Measurements from ENCODE around the gene C14orf93.

C14orf93 gene

GRCh38 chr14:23009939-23010726, at the start of gene C14orf93:
C14orf93 (minus strand) TSS chr14:23010143; CDS start chr14:22999023, 11,120 bp downstream.
- H3K9me3 ChIP-seq (ENCODE audit: control insufficient read depth, insufficient read depth, low read length), result no peaks in the 10 kb centered on the region
- peaks cover 5% of the 10 kb centered on the region; the same call in 1 of the 2 replicates for H3K4me1 ChIP-seq (ENCODE audit: insufficient read depth, low read length)
- H3K36me3 ChIP-seq (ENCODE audit: insufficient read depth, low read length), result no peaks in the 10 kb centered on the region
- peak within 1 kb of the TSS; percentile 74 for H3K9ac ChIP-seq (ENCODE audit: low read depth, low read length)

- H3K4me1 ChIP-seq (ENCODE audit: insufficient read depth, low read length), result peaks cover 7% of the 10 kb centered on the region; the same call in 1 of the 2 replicates
- H3K36me3 ChIP-seq (ENCODE audit: insufficient read depth, low read length), result peaks cover 31% of the 10 kb centered on the region
- no peak overlapping the region for H3K9ac ChIP-seq (ENCODE audit: low read depth, low read length)
- H3K9me3 ChIP-seq (ENCODE audit: control insufficient read depth, insufficient read depth, low read length), result no peaks in the 10 kb centered on the region
Measured at GRCh38 chr14:23058654-23059504, 48.9 kb upstream of the C14orf93 start.

GRCh38 chr14:23057757-23058653, 48.1 kb upstream of the C14orf93 start:
- Histone ChIP-seq H3K4me1 (ENCODE audit: insufficient read depth, low read length) (peaks cover 7% of the 10 kb centered on the region; the same call in 1 of the 2 replicates), H3K9ac (ENCODE audit: low read depth, low read length) (peak overlapping the region; percentile 71), H3K36me3 (ENCODE audit: insufficient read depth, low read length) (peaks cover 23% of the 10 kb centered on the region), H3K9me3 (ENCODE audit: control insufficient read depth, insufficient read depth, low read length) (no peaks in the 10 kb centered on the region)

- peak within 1 kb of the TSS; percentile 71 for H3K9ac ChIP-seq (ENCODE audit: low read depth, low read length)
- peaks cover 14% of the 10 kb centered on the region; the same call in 1 of the 2 replicates for H3K36me3 ChIP-seq (ENCODE audit: insufficient read depth, low read length)
- no peaks in the 10 kb centered on the region for H3K9me3 ChIP-seq (ENCODE audit: control insufficient read depth, insufficient read depth, low read length)
- peaks cover 5% of the 10 kb centered on the region; the same call in 1 of the 2 replicates for H3K4me1 ChIP-seq (ENCODE audit: insufficient read depth, low read length)
Measured at GRCh38 chr14:23056956-23057756, 47.2 kb upstream of the C14orf93 start, which contains the start of gene CDH24. CDH24 (minus strand) TSS chr14:23057520; CDS start chr14:23055733, 1,787 bp downstream.

- Histone ChIP-seq H3K36me3 (ENCODE audit: insufficient read depth, low read length) (peaks cover 10% of the 10 kb centered on the region; the same call in 1 of the 2 replicates), H3K4me1 (ENCODE audit: insufficient read depth, low read length) (peaks cover 3% of the 10 kb centered on the region; the same call in 1 of the 2 replicates), H3K9ac (ENCODE audit: low read depth, low read length) (peak overlapping the region; percentile 71; the same call in 1 of the 2 replicates), H3K9me3 (ENCODE audit: control insufficient read depth, insufficient read depth, low read length) (no peaks in the 10 kb centered on the region)
Measured at GRCh38 chr14:23056145-23056955, 46.4 kb upstream of the C14orf93 start.

GRCh38 chr14:23055621-23056144, 45.7 kb upstream of the C14orf93 start:
- Histone ChIP-seq H3K9ac (ENCODE audit: low read depth, low read length) (no peak overlapping the region), H3K4me1 (ENCODE audit: insufficient read depth, low read length) (peaks cover 3% of the 10 kb centered on the region; the same call in 1 of the 2 replicates), H3K36me3 (ENCODE audit: insufficient read depth, low read length) (peaks cover 6% of the 10 kb centered on the region; the same call in 1 of the 2 replicates)

GRCh38 chr14:23055147-23055550, 45.2 kb upstream of the C14orf93 start:
- no peak overlapping the region for H3K9ac ChIP-seq (ENCODE audit: low read depth, low read length)
- no peaks in the 10 kb centered on the region for H3K9me3 ChIP-seq (ENCODE audit: control insufficient read depth, insufficient read depth, low read length)
- peaks cover 3% of the 10 kb centered on the region; the same call in 1 of the 2 replicates for H3K4me1 ChIP-seq (ENCODE audit: insufficient read depth, low read length)

More at GRCh38 chr14:23055621-23056144, 45.7 kb upstream of the C14orf93 start:
- H3K9me3 ChIP-seq (ENCODE audit: control insufficient read depth, insufficient read depth, low read length), result no peaks in the 10 kb centered on the region

GRCh38 chr14:23054000-23054811, 44.3 kb upstream of the C14orf93 start:
- no peaks in the 10 kb centered on the region for H3K9me3 ChIP-seq (ENCODE audit: control insufficient read depth, insufficient read depth, low read length)
- H3K36me3 ChIP-seq (ENCODE audit: insufficient read depth, low read length), result no peaks in the 10 kb centered on the region
- H3K9ac ChIP-seq (ENCODE audit: low read depth, low read length), result no peak overlapping the region
- H3K4me1 ChIP-seq (ENCODE audit: insufficient read depth, low read length), result peaks cover 3% of the 10 kb centered on the region; the same call in 1 of the 2 replicates

More at GRCh38 chr14:23055147-23055550, 45.2 kb upstream of the C14orf93 start:
- H3K36me3 ChIP-seq (ENCODE audit: insufficient read depth, low read length), result 0 out of 2 replicates have a peak, but pooled peaks cover 1% of the 10 kb centered on the region

- no peak overlapping the region for H3K9ac ChIP-seq (ENCODE audit: low read depth, low read length)
Measured at GRCh38 chr14:23053426-23053825, 43.5 kb upstream of the C14orf93 start.

GRCh38 chr14:23052671-23053070, 42.7 kb upstream of the C14orf93 start:
- Histone ChIP-seq H3K9ac (ENCODE audit: low read depth, low read length) (no peak overlapping the region), H3K9me3 (ENCODE audit: control insufficient read depth, insufficient read depth, low read length) (no peaks in the 10 kb centered on the region), H3K4me1 (ENCODE audit: insufficient read depth, low read length) (peaks cover 3% of the 10 kb centered on the region; the same call in 1 of the 2 replicates), H3K36me3 (ENCODE audit: insufficient read depth, low read length) (no peaks in the 10 kb centered on the region)

More at GRCh38 chr14:23053426-23053825, 43.5 kb upstream of the C14orf93 start:
- no peaks in the 10 kb centered on the region for H3K36me3 ChIP-seq (ENCODE audit: insufficient read depth, low read length)
- H3K9me3 ChIP-seq (ENCODE audit: control insufficient read depth, insufficient read depth, low read length), result no peaks in the 10 kb centered on the region
- peaks cover 3% of the 10 kb centered on the region; the same call in 1 of the 2 replicates for H3K4me1 ChIP-seq (ENCODE audit: insufficient read depth, low read length)

GRCh38 chr14:23052182-23052623, 42.3 kb upstream of the C14orf93 start:
- H3K36me3 ChIP-seq (ENCODE audit: insufficient read depth, low read length), result no peaks in the 10 kb centered on the region
- H3K9me3 ChIP-seq (ENCODE audit: control insufficient read depth, insufficient read depth, low read length), result no peaks in the 10 kb centered on the region
- H3K4me1 ChIP-seq (ENCODE audit: insufficient read depth, low read length), result peaks cover 3% of the 10 kb centered on the region; the same call in 1 of the 2 replicates
- H3K9ac ChIP-seq (ENCODE audit: low read depth, low read length), result no peak overlapping the region
